Measurements from ENCODE around the gene RAP2A.

Gene RAP2A

GRCh38 chr13:97495678-97496077, 61.7 kb downstream of the RAP2A start:
- DNase-seq (ENCODE audit: low read depth in 2 of 2) = no peak

GRCh38 chr13:97496511-97496910, 62.5 kb downstream of the RAP2A start:
- no peak for DNase-seq (ENCODE audit: low read depth in 2 of 2)

- no peak for DNase-seq (ENCODE audit: low read depth in 2 of 2)
These were observed 63.4 kb downstream of the RAP2A start for GRCh38 chr13:97497400-97497799.

- DNase-seq (ENCODE audit: low read depth in 2 of 2) = no peak
These were observed 64.5 kb downstream of the RAP2A start for GRCh38 chr13:97498419-97498818.

- DNase-seq (ENCODE audit: low read depth in 2 of 2) = no peak
These were observed 65.2 kb downstream of the RAP2A start for GRCh38 chr13:97499181-97499580.

GRCh38 chr13:97502181-97502580, 68.2 kb downstream of the RAP2A start:
- DNase-seq (ENCODE audit: low read depth in 2 of 2) = no peak

- no peak for DNase-seq (ENCODE audit: low read depth in 2 of 2)
These were observed 68.7 kb downstream of the RAP2A start for GRCh38 chr13:97502706-97503105.

- DNase-seq (ENCODE audit: low read depth in 2 of 2) = no peak
These were observed 71.0 kb downstream of the RAP2A start for GRCh38 chr13:97505017-97505416.

- no peak for DNase-seq (ENCODE audit: low read depth in 2 of 2)
These were observed 72.5 kb downstream of the RAP2A start for GRCh38 chr13:97506511-97506910.

GRCh38 chr13:97512732-97513131, 78.8 kb downstream of the RAP2A start:
- no peak for DNase-seq (ENCODE audit: low read depth in 2 of 2)

- no peak for DNase-seq (ENCODE audit: low read depth in 2 of 2)
These were observed 81.7 kb downstream of the RAP2A start for GRCh38 chr13:97515643-97516042.

GRCh38 chr13:97517967-97518366, 84.0 kb downstream of the RAP2A start:
- no peak for DNase-seq (ENCODE audit: low read depth in 2 of 2)

Measured in stimulated activated CD8-positive, alpha-beta memory T cell treated with anti-CD3 and anti-CD28 coated beads, Interleukin-2, amount 100 ng/mL, for 48 hours (primary cell).